Choroid plexus epithelial cell (primary cell): ENCODE data around the gene TAF6.
A peak's percentile ranks its signal among the peaks of the same experiment; 100 is the strongest.

Experiments used
- DNase-seq: peaks from one replicate; pipeline ENCODE4 v3.0.0-alpha.2; 2010; ENCODE audit warnings: low read depth
- H3K4me3 ChIP-seq: 2 replicates; pipeline ENCODE4 v1.5.1; 2011; ENCODE audit warnings: low read depth, mild to moderate bottlenecking, control low read depth, low read length, moderate library complexity
- TF ChIP-seq, protein P1 (sequence below): conservative IDR thresholded peaks from 2 replicates; pipeline ENCODE4 v1.5.1; 2011; ENCODE audit warnings: low read depth, mild to moderate bottlenecking, control low read depth, inconsistent platforms, low read length, moderate library complexity

The TAF6 gene

GRCh38 chr7:100118388-100119071 is 628 bp downstream of the TAF6 start:
- DNase-seq = no peak
- TF ChIP-seq, protein P1, sequence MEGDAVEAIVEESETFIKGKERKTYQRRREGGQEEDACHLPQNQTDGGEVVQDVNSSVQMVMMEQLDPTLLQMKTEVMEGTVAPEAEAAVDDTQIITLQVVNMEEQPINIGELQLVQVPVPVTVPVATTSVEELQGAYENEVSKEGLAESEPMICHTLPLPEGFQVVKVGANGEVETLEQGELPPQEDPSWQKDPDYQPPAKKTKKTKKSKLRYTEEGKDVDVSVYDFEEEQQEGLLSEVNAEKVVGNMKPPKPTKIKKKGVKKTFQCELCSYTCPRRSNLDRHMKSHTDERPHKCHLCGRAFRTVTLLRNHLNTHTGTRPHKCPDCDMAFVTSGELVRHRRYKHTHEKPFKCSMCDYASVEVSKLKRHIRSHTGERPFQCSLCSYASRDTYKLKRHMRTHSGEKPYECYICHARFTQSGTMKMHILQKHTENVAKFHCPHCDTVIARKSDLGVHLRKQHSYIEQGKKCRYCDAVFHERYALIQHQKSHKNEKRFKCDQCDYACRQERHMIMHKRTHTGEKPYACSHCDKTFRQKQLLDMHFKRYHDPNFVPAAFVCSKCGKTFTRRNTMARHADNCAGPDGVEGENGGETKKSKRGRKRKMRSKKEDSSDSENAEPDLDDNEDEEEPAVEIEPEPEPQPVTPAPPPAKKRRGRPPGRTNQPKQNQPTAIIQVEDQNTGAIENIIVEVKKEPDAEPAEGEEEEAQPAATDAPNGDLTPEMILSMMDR = no peak
- H3K4me3 ChIP-seq = peak overlapping the region; percentile 92

- H3K4me3 ChIP-seq = no peak overlapping the region
- TF ChIP-seq, protein P1 = no peak
- DNase-seq = no peak
Measured at GRCh38 chr7:100115026-100115425, 4.1 kb downstream of the TAF6 start.

DNA sequence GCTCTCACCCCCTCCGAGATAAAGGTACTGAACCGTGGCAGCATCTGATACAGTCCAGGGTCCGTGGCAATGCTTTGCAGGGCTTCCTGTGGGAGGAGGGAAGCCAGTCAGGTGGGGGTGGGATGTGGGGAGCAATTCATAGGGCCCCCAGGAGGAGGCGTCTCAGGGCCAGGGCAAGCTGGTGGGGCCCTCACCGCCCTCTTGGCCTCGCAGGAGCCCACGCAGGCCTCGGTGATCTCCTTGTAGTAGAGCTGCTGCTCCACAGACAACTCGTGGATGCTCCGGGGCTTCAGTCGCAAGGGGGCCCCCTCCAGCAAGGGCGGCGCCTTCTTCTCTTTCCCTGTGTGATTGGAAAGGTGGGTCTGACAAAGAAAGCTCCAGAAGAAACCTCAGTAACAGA is 7.2 kb downstream of the TAF6 start:
- DNase-seq = no peak
- TF ChIP-seq, protein P1 = no peak
- no peak overlapping the region for H3K4me3 ChIP-seq

GRCh38 chr7:100111156-100111555 is 8.0 kb downstream of the TAF6 start:
- no peak overlapping the region for H3K4me3 ChIP-seq
- TF ChIP-seq, protein P1 = no peak
- DNase-seq = no peak

- DNase-seq = no peak
Measured at GRCh38 chr7:100109521-100110163, 9.5 kb downstream of the TAF6 start.

DNA sequence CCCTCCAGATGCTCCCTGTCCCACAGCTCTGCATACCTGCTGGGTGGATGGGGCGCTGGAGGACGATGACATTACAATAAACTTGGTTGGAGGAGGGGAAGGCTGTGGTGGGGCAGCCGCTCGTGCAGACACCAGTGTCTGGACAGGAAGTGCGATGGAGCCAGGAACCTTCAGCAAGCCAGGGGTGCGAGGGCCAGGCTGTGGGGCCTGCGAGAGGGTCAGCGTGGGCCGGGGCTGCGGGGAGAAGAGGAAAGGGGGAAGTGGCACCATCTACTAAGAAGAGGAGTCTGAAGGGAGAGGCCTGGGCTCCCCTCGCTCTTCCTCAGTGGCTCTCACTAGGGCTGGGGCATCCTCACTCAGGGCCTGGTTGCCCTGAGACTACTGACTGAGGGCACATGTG is 11.3 kb downstream of the TAF6 start:
- TF ChIP-seq, protein P1 = no peak
- no peak overlapping the region for H3K4me3 ChIP-seq
- no peak for DNase-seq

More at GRCh38 chr7:100109521-100110163, 9.5 kb downstream of the TAF6 start:
- H3K4me3 ChIP-seq = no peak overlapping the region
- TF ChIP-seq, protein P1 = peak; percentile 23
